PC-9 (cell line): ENCODE results near the gene PGRMC2. TPM values are rescaled to one million over a fixed set of nuclear protein-coding genes. Genes with fewer than 3 reads are reported as not detected.

Source experiments
- BruUV-seq: library from RNA; stranded (reverse); fragments of 400-500 nt; replicated peaks from 2 replicates; lab custom pipeline; 2021; lab: Mats Ljungman, UMichigan
- CTCF ChIA-PET: fragments of 300-600 bp; sonication (Branson Sonifier 250); formaldehyde crosslinking; loops from one replicate; lab custom pipeline; 2022; ENCODE audit warnings: antibody characterized with exemption; lab: Charles Lee
- POLR2A ChIA-PET: fragments of 300-600 bp; sonication (Branson Sonifier 250); formaldehyde crosslinking; loops from one replicate; lab custom pipeline; 2022; ENCODE audit warnings: antibody characterized with exemption; ENCODE audit not compliant: unreplicated experiment; lab: Charles Lee
- DNase-seq, 2 experiments: peaks; one replicate each; pipeline versions ENCODE4 v3.0.0 to v3.0.0-alpha.2; 2015 to 2022; ENCODE audit warnings: mixed read lengths in 1 of 2
- H2AFZ ChIP-seq: fragments of 200-600 bp; sonication (generic); 2 replicates; pipeline ENCODE4 v1.8.1; 2017; ENCODE audit warnings: antibody characterized with exemption
- H3F3A ChIP-seq: fragments of 200-600 bp; sonication (generic); 2 replicates; pipeline ENCODE4 v1.8.1; 2017; ENCODE audit warnings: antibody characterized with exemption, mild to moderate bottlenecking, low read depth; ENCODE audit not compliant: insufficient read depth
- H3K27ac ChIP-seq: fragments of 200-600 bp; sonication (generic); 2 replicates; pipeline ENCODE4 v1.6.1; 2016; ENCODE audit warnings: mixed run types
- H3K27me3 ChIP-seq: fragments of 200-600 bp; sonication (generic); 2 replicates; pipeline ENCODE4 v1.6.1; 2016; ENCODE audit warnings: low read depth, mixed run types; ENCODE audit not compliant: insufficient read depth
- H3K36me3 ChIP-seq: fragments of 200-600 bp; sonication (generic); 2 replicates; pipeline ENCODE4 v1.6.1; 2016; ENCODE audit warnings: low read depth, mixed run types
- H3K4me1 ChIP-seq: fragments of 200-600 bp; sonication (generic); replicated peaks from 2 replicates; pipeline ENCODE4 v1.6.1; 2016; ENCODE audit warnings: mixed run types; ENCODE audit not compliant: insufficient read depth
- H3K4me2 ChIP-seq: fragments of 200-600 bp; sonication (generic); 2 replicates; pipeline ENCODE4 v1.6.1; 2017; ENCODE audit warnings: mixed run types
- H3K4me3 ChIP-seq: fragments of 200-600 bp; sonication (generic); 2 replicates; pipeline ENCODE4 v1.6.1; 2016; ENCODE audit warnings: mixed run types
- H3K79me2 ChIP-seq: fragments of 200-600 bp; sonication (generic); 2 replicates; pipeline ENCODE4 v1.6.1; 2017; ENCODE audit warnings: low read depth, mixed run types
- H3K9me2 ChIP-seq: fragments of 200-600 bp; sonication (generic); 2 replicates; pipeline ENCODE4 v1.8.1; 2017; ENCODE audit warnings: mild to moderate bottlenecking; ENCODE audit not compliant: insufficient read depth
- H3K9me3 ChIP-seq: fragments of 200-600 bp; sonication (generic); 2 replicates; pipeline ENCODE4 v1.8.1; 2016; ENCODE audit warnings: low read depth; ENCODE audit not compliant: insufficient read depth
- H4K20me1 ChIP-seq: fragments of 200-600 bp; sonication (generic); 2 replicates; pipeline ENCODE4 v1.8.1; 2017; ENCODE audit not compliant: insufficient read depth
- EZH2 ChIP-seq: fragments of 200-600 bp; sonication (generic); IDR thresholded peaks from 2 replicates; pipeline ENCODE4 v1.8.0; 2017; ENCODE audit warnings: antibody characterized with exemption, low read depth
- intact Hi-C: fragments of 100-400 bp; cut with micrococcal nuclease; formaldehyde crosslinking; loops from one replicate; pipeline ENCODE4 v1.10.0; 2022; ENCODE audit not compliant: unreplicated experiment
- total RNA-seq: library from RNA; stranded (reverse); gene quantifications from 2 replicates; pipeline ENCODE4 v1.2.3, GENCODE V29; 2021
- TF ChIP-seq, protein P1 (sequence below): fragments of 200-600 bp; sonication (generic); conservative IDR thresholded peaks from 2 replicates; pipeline ENCODE4 v1.6.1; 2017; ENCODE audit warnings: mixed run types, antibody characterized with exemption, mild to moderate bottlenecking, moderate library complexity

Gene PGRMC2
- total RNA-seq, 1 experiment from 2014 or later: 105 TPM

DNA sequence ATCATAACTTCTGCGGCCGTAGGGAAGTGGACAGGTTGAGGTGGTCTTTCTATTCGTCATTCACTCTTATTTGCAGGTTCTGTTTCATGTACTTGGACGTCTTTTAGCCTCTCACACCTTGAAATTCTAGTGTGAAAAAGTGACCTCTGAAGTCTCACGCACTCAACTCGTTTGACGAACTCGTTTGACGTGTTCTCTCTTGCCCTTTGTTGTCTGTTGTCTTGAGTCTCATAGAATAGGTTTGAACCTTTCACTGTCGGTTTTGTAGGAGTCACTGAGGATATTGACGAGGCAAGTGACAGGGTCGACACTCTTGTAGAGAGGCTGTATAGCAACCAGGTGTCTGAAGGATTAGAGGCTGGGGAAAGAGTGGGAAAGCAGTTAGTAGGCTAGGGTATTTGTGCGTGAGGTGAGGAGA is 1.1 kb upstream of the PGRMC2 start:
- intact Hi-C loops: loop anchor here (1.0 to 5.0 kb wide), 7 partner anchors 35 to 239 kb away; no protein-coding TSS in a partner anchor
- Histone ChIP-seq H3K4me3 (peak overlapping the region; percentile 87), H3K36me3 (peaks cover 10% of the 10 kb centered on the region), H4K20me1 (no peaks in the 10 kb centered on the region), H2AFZ (peak overlapping the region; percentile 86), H3K27me3 (no peaks in the 10 kb centered on the region), H3K4me2 (peak overlapping the region; percentile 97), H3K79me2 (peaks cover 35% of the 10 kb centered on the region), H3K9me3 (no peaks in the 10 kb centered on the region), H3K9me2 (no peaks in the 10 kb centered on the region; the same call in 1 of the 2 replicates), H3K4me1 (peaks cover 28% of the 10 kb centered on the region), H3F3A (0 out of 2 replicates have a peak, but pooled peaks cover 3% of the 10 kb centered on the region), H3K27ac (peak overlapping the region; percentile 88)
- BruUV-seq: TSS peak; percentile 63
- POLR2A ChIA-PET: interaction anchor here (0.6 to 1.6 kb wide), 4 partner anchors 34 to 590 kb away, joined by 3 to 23 read pairs (median 4); no protein-coding TSS in a partner anchor
- TF ChIP-seq, protein P1, sequence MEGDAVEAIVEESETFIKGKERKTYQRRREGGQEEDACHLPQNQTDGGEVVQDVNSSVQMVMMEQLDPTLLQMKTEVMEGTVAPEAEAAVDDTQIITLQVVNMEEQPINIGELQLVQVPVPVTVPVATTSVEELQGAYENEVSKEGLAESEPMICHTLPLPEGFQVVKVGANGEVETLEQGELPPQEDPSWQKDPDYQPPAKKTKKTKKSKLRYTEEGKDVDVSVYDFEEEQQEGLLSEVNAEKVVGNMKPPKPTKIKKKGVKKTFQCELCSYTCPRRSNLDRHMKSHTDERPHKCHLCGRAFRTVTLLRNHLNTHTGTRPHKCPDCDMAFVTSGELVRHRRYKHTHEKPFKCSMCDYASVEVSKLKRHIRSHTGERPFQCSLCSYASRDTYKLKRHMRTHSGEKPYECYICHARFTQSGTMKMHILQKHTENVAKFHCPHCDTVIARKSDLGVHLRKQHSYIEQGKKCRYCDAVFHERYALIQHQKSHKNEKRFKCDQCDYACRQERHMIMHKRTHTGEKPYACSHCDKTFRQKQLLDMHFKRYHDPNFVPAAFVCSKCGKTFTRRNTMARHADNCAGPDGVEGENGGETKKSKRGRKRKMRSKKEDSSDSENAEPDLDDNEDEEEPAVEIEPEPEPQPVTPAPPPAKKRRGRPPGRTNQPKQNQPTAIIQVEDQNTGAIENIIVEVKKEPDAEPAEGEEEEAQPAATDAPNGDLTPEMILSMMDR: no peak
- TF ChIP-seq EZH2: no peak
- DNase-seq: peak in 1 of 2 experiments; percentile 58
- CTCF ChIA-PET: interaction anchor here (1.1 kb wide), 1 partner anchor 139 kb away, joined by 3 read pairs; no protein-coding TSS in a partner anchor

DNA sequence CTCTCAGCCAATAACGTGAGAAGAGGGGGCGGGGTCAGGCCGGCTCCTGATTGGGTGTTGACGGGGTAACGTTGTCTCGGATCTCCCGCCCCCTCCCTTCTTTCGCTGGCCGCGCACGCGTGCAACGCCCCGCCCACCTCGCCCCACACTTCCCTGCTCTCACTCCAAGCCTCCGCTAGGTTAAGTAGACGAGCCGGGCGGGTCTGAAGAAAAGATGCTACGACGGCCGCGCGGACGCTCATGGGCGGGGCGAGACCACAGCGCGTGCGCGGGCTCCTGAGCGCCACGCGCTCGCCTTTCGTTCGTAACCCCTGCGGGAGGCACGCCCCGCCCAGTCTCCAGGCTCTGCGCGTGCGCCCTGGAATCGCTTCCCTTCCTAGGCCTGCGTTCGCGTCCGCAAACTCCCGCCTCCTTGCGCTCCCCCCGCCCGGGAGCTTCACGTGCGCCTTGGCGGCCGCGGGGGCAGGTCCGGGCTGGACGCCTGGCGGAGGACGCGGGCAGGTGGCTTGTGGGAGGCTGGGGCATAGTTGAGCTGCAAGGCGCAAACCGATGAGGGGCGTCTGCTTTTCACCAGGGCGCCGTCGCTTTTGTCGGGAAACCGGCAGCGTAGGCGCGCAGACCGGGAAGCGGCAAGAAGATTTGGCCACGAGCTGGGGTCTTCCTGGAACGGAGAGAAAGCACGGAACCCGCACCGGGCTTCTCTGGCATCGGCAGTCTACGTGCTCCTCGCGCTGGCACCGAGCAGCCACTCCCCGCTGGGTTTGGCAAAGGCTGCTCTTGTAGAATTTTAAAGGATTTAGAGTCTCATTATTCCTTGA is 467 bp upstream of the PGRMC2 start:
- POLR2A ChIA-PET: interaction anchor here (0.5 to 1.6 kb wide), 8 partner anchors 32 to 591 kb away, joined by 3 to 23 read pairs (median 4); no protein-coding TSS in a partner anchor
- no TSS peak for BruUV-seq
- CTCF ChIA-PET: interaction anchor here (1.1 kb wide), 1 partner anchor 139 kb away, joined by 3 read pairs; no protein-coding TSS in a partner anchor
- no peaks in the 10 kb centered on the region for H4K20me1 ChIP-seq
- no peaks in the 10 kb centered on the region for H3K27me3 ChIP-seq
- peak overlapping the region; percentile 88 for H3K27ac ChIP-seq
- H3K4me2 ChIP-seq: peak overlapping the region; percentile 97
- H3K9me2 ChIP-seq: no peaks in the 10 kb centered on the region; the same call in 1 of the 2 replicates
- TF ChIP-seq, protein P1: no peak; the same call in 1 of the 2 replicates
- no peak for TF ChIP-seq EZH2
- peak; percentile 89 to 97 for DNase-seq
- H2AFZ ChIP-seq: peak overlapping the region; percentile 86
- intact Hi-C loops: loop anchor here (1.0 to 5.0 kb wide), 10 partner anchors 35 to 521 kb away; partner anchors contain the start of genes JADE1 and LARP1B
- H3K4me3 ChIP-seq: peak overlapping the region; percentile 87
- peaks cover 10% of the 10 kb centered on the region for H3K36me3 ChIP-seq
- peaks cover 40% of the 10 kb centered on the region for H3K79me2 ChIP-seq
- H3F3A ChIP-seq: 0 out of 2 replicates have a peak, but pooled peaks cover 3% of the 10 kb centered on the region
- no peaks in the 10 kb centered on the region for H3K9me3 ChIP-seq
- peaks cover 28% of the 10 kb centered on the region for H3K4me1 ChIP-seq

DNA sequence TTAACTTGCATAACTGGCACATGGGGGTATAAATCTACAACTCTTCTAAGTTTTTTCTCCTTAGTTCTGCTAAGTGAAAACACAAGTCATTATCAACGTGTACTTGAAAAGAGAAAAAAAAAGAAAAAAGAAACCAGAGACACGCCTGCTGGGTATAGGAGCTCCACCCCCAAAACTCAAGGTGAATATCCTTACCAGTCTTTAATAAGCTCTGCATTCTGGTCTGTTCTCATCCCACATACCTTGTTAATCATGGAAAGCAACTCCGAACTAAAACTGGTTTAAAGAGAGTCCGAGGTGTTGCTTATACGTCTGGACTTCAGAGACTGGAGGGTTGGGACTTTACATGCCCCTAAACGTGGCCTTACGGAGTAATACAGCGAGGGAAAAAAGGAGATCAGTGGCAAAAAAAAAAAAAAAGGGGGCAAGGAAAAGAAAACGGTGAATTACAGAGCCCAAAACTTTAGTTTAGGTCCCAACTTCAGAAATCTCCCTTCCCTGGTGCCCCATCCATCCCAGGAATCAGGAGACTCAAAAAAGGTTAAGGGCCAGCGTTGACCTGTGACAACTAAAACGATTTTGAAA is 1.0 kb downstream of the PGRMC2 start:
- peaks cover 15% of the 10 kb centered on the region for H3K36me3 ChIP-seq
- H3K4me3 ChIP-seq: peak overlapping the region; percentile 87
- peaks cover 55% of the 10 kb centered on the region for H3K79me2 ChIP-seq
- H3K27me3 ChIP-seq: no peaks in the 10 kb centered on the region
- CTCF ChIA-PET: no interaction called here
- H3K4me1 ChIP-seq: peaks cover 28% of the 10 kb centered on the region
- peak overlapping the region; percentile 87 for H3K4me2 ChIP-seq
- H3F3A ChIP-seq: 0 out of 2 replicates have a peak, but pooled peaks cover 3% of the 10 kb centered on the region
- peak overlapping the region; percentile 88 for H3K27ac ChIP-seq
- intact Hi-C loops: loop anchor here (1.0 to 5.0 kb wide), 5 partner anchors 44 to 523 kb away; partner anchors contain the start of genes JADE1 and LARP1B
- no peaks in the 10 kb centered on the region for H3K9me3 ChIP-seq
- no peaks in the 10 kb centered on the region for H4K20me1 ChIP-seq
- TF ChIP-seq, protein P1: no peak
- no peak for TF ChIP-seq EZH2
- peak; percentile 21 to 45 for DNase-seq
- BruUV-seq: TSS peak; percentile 30
- POLR2A ChIA-PET: interaction anchor here (0.6 to 1.1 kb wide), 5 partner anchors 15 to 141 kb away, joined by 10 to 20 read pairs (median 12); no protein-coding TSS in a partner anchor
- no peaks in the 10 kb centered on the region; the same call in 1 of the 2 replicates for H3K9me2 ChIP-seq
- peak overlapping the region; percentile 75 for H2AFZ ChIP-seq
